IPS DF 19.7 (cell line): ENCODE measurements around the gene GGTA1.
"Not testable (repeated sequence)": the region's sequence is repeated elsewhere in the genome, so short reads cannot be mapped to it uniquely, and the experiment has no call there.

ENCODE experiments used
- DNase-seq: peaks from one replicate; pipeline ENCODE4 v3.0.0-alpha.2; 2013; ENCODE audit warnings: low read depth, low spot score

GGTA1 gene

GRCh38 chr9:121499427-121500164 is at the start of gene GGTA1:
Gene GGTA1 (minus strand): TSS chr9:121499844. CDS start chr9:121467922, 31,922 bp downstream.
- no peak for DNase-seq

- no peak for DNase-seq
Measured at GRCh38 chr9:121548666-121549065, 49.0 kb upstream of the GGTA1 start.

GRCh38 chr9:121545875-121546423 is 46.3 kb upstream of the GGTA1 start:
- DNase-seq = no peak

GRCh38 chr9:121545150-121545874 is 45.7 kb upstream of the GGTA1 start:
- DNase-seq = no peak

GRCh38 chr9:121542025-121542424 is 42.4 kb upstream of the GGTA1 start:
- DNase-seq = no peak

GRCh38 chr9:121541256-121541655 is 41.6 kb upstream of the GGTA1 start:
- no peak for DNase-seq

- no peak for DNase-seq
Measured at GRCh38 chr9:121538221-121538620, 38.6 kb upstream of the GGTA1 start.

- no peak for DNase-seq
Measured at GRCh38 chr9:121537283-121537682, 37.6 kb upstream of the GGTA1 start.

GRCh38 chr9:121532881-121533280 is 33.2 kb upstream of the GGTA1 start:
- DNase-seq = no peak

- no peak for DNase-seq
Measured at GRCh38 chr9:121529237-121529987, 29.8 kb upstream of the GGTA1 start.

- DNase-seq = no peak
Measured at GRCh38 chr9:121528642-121529041, 29.0 kb upstream of the GGTA1 start.

- DNase-seq = no peak
Measured at GRCh38 chr9:121527371-121527770, 27.7 kb upstream of the GGTA1 start.

GRCh38 chr9:121519688-121520087 is 20.0 kb upstream of the GGTA1 start:
- not testable (repeated sequence) for DNase-seq

GRCh38 chr9:121518634-121519033 is 19.0 kb upstream of the GGTA1 start:
- no peak for DNase-seq

GRCh38 chr9:121513166-121513565 is 13.5 kb upstream of the GGTA1 start:
- not testable (repeated sequence) for DNase-seq

- no peak for DNase-seq
Measured at GRCh38 chr9:121510766-121511550, 11.3 kb upstream of the GGTA1 start.

- DNase-seq = no peak
Measured at GRCh38 chr9:121509180-121509579, 9.5 kb upstream of the GGTA1 start.

GRCh38 chr9:121508415-121508814 is 8.8 kb upstream of the GGTA1 start:
- no peak for DNase-seq

- no peak for DNase-seq
Measured at GRCh38 chr9:121505903-121506735, 6.5 kb upstream of the GGTA1 start.

GRCh38 chr9:121503444-121503843 is 3.8 kb upstream of the GGTA1 start:
- DNase-seq = no peak

GRCh38 chr9:121500165-121500478 is 478 bp upstream of the GGTA1 start:
- no peak for DNase-seq
